Right atrium auricular region (tissue), 2 donors: ENCODE measurements around the gene ZBTB7A. TPM values are rescaled to one million over a fixed set of nuclear protein-coding genes. Genes with fewer than 3 reads are reported as not detected.

Experiments used
- DNase-seq: peaks from one replicate; pipeline ENCODE4 v3.0.0-alpha.2; 2019; ENCODE audit warnings: low spot score
- H3K27ac ChIP-seq, 2 donors: fragments of 200-600 bp; sonication (generic); 1 replicate in 1 of 2; 2 replicates in 1 of 2; pipeline ENCODE4 v1.5.1; 2016 to 2019
- H3K27me3 ChIP-seq, 2 donors: fragments of 200-600 bp; sonication (generic); one replicate each; pipeline versions ENCODE4 v1.5.1 to v1.6.0; 2017 to 2019
- H3K36me3 ChIP-seq: fragments of 200-600 bp; sonication (generic); one replicate; pipeline ENCODE4 v1.5.1; 2016
- H3K4me1 ChIP-seq, 2 donors: fragments of 200-600 bp; sonication (generic); one replicate each; pipeline versions ENCODE4 v1.5.1 to v1.6.0; 2017 to 2019
- H3K4me3 ChIP-seq, 2 donors: fragments of 200-600 bp; sonication (generic); 1 replicate in 1 of 2; 2 replicates in 1 of 2; pipeline ENCODE4 v1.5.1; 2017 to 2019; ENCODE audit warnings: mild to moderate bottlenecking in 1 of 2, moderate library complexity in 1 of 2
- H3K9me3 ChIP-seq, 2 donors: fragments of 200-600 bp; sonication (generic); one replicate each; pipeline ENCODE4 v1.5.1; 2019
- CTCF ChIP-seq, 2 donors: fragments of 200-600 bp; sonication (generic); IDR thresholded peaks; one replicate each; pipeline ENCODE4 v1.5.1; 2019; ENCODE audit warnings: antibody characterized with exemption in 2 of 2
- total RNA-seq, 2 donors: library from RNA; depleted of rRNA; stranded (reverse); fragments of >200 nt; gene quantifications; one replicate each; pipeline ENCODE4 v1.1.0, GENCODE V29; 2016

The ZBTB7A gene
- total RNA-seq, 2 donors from 2014 or later = 33.8 to 50.0 TPM

- DNase-seq = no peak
- Histone ChIP-seq H3K27ac (no peak overlapping the region), H3K36me3 (peaks cover 14% of the 10 kb centered on the region), H3K4me3 (no peak overlapping the region), H3K9me3 (no peaks in the 10 kb centered on the region), H3K4me1 (peaks cover 0 to 10% of the 10 kb centered on the region in 2 donors), H3K27me3 (no peaks in the 10 kb centered on the region)
- no peak for TF ChIP-seq CTCF (IDR thresholded peaks at IDR 0.05)
Observed at GRCh38 chr19:4086411-4086867, 19.7 kb upstream of the ZBTB7A start.

GRCh38 chr19:4084547-4084877, 17.8 kb upstream of the ZBTB7A start:
- H3K4me3 ChIP-seq = peak overlapping the region in 1 of 2 donors; percentile 28
- H3K4me1 ChIP-seq = peaks cover 0 to 10% of the 10 kb centered on the region in 2 donors
- H3K27ac ChIP-seq = no peak overlapping the region
- DNase-seq = no peak
- peaks cover 2% of the 10 kb centered on the region for H3K36me3 ChIP-seq
- no peaks in the 10 kb centered on the region for H3K9me3 ChIP-seq
- H3K27me3 ChIP-seq = no peaks in the 10 kb centered on the region
- no peak for TF ChIP-seq CTCF (IDR thresholded peaks at IDR 0.05)

- H3K4me3 ChIP-seq = peak overlapping the region in 1 of 2 donors; percentile 28
- no peak for DNase-seq
- no peaks in the 10 kb centered on the region for H3K36me3 ChIP-seq
- TF ChIP-seq CTCF (IDR thresholded peaks at IDR 0.05) = no peak
- no peaks in the 10 kb centered on the region for H3K9me3 ChIP-seq
- H3K4me1 ChIP-seq = peaks cover 0 to 10% of the 10 kb centered on the region in 2 donors
- no peak overlapping the region for H3K27ac ChIP-seq
- H3K27me3 ChIP-seq = no peaks in the 10 kb centered on the region
Observed at GRCh38 chr19:4083677-4084546, 17.2 kb upstream of the ZBTB7A start.

GRCh38 chr19:4082172-4082571, 15.5 kb upstream of the ZBTB7A start:
- Histone ChIP-seq H3K36me3 (no peaks in the 10 kb centered on the region), H3K27ac (no peak overlapping the region), H3K9me3 (no peaks in the 10 kb centered on the region), H3K4me3 (no peak overlapping the region), H3K27me3 (no peaks in the 10 kb centered on the region), H3K4me1 (peaks cover 0 to 25% of the 10 kb centered on the region in 2 donors)
- no peak for TF ChIP-seq CTCF (IDR thresholded peaks at IDR 0.05)
- DNase-seq = no peak

GRCh38 chr19:4081441-4082129, 14.9 kb upstream of the ZBTB7A start:
- Histone ChIP-seq H3K27ac (no peak overlapping the region), H3K36me3 (no peaks in the 10 kb centered on the region), H3K27me3 (no peaks in the 10 kb centered on the region), H3K4me3 (no peak overlapping the region), H3K9me3 (no peaks in the 10 kb centered on the region), H3K4me1 (peaks cover 0 to 27% of the 10 kb centered on the region in 2 donors)
- TF ChIP-seq CTCF (IDR thresholded peaks at IDR 0.05) = no peak
- DNase-seq = no peak
